ENCODE measurements around the gene COLQ.
A peak's percentile ranks its signal among the peaks of the same experiment; 100 is the strongest.

The COLQ gene

GRCh38 chr3:15531346-15531745 is 9.8 kb upstream of the COLQ start:
- H3K27ac Mint-ChIP-seq, result no peak overlapping the region
- no peak overlapping the region for H3K4me3 Mint-ChIP-seq
- peaks cover 9% of the 10 kb centered on the region for H3K36me3 Mint-ChIP-seq (ENCODE audit: low read depth)
- no peaks in the 10 kb centered on the region for H3K9me3 Mint-ChIP-seq
- peaks cover 44% of the 10 kb centered on the region for H3K4me1 Mint-ChIP-seq (ENCODE audit: low read depth)
- H3K27me3 Mint-ChIP-seq (ENCODE audit: low read depth), result peaks cover 3% of the 10 kb centered on the region

- Mint-ChIP-seq H3K4me3 (peak overlapping the region; percentile 4), H3K27me3 (ENCODE audit: low read depth) (peaks cover 3% of the 10 kb centered on the region), H3K4me1 (ENCODE audit: low read depth) (peaks cover 24% of the 10 kb centered on the region), H3K36me3 (ENCODE audit: low read depth) (peaks cover 5% of the 10 kb centered on the region), H3K9me3 (no peaks in the 10 kb centered on the region), H3K27ac (peak overlapping the region; percentile 29)
These were observed 7.5 kb upstream of the COLQ start for GRCh38 chr3:15528854-15529537.

- peaks cover 3% of the 10 kb centered on the region for H3K27me3 Mint-ChIP-seq (ENCODE audit: low read depth)
- no peak overlapping the region for H3K27ac Mint-ChIP-seq
- H3K4me3 Mint-ChIP-seq, result no peak overlapping the region
- H3K36me3 Mint-ChIP-seq (ENCODE audit: low read depth), result peaks cover 5% of the 10 kb centered on the region
- H3K4me1 Mint-ChIP-seq (ENCODE audit: low read depth), result peaks cover 19% of the 10 kb centered on the region
- H3K9me3 Mint-ChIP-seq, result no peaks in the 10 kb centered on the region
These were observed 5.5 kb upstream of the COLQ start for GRCh38 chr3:15527031-15527459.

GRCh38 chr3:15525790-15526189 is 4.3 kb upstream of the COLQ start:
- no peak overlapping the region for H3K27ac Mint-ChIP-seq
- H3K36me3 Mint-ChIP-seq (ENCODE audit: low read depth), result peaks cover 5% of the 10 kb centered on the region
- H3K27me3 Mint-ChIP-seq (ENCODE audit: low read depth), result peaks cover 8% of the 10 kb centered on the region
- no peaks in the 10 kb centered on the region for H3K9me3 Mint-ChIP-seq
- peaks cover 29% of the 10 kb centered on the region for H3K4me1 Mint-ChIP-seq (ENCODE audit: low read depth)
- H3K4me3 Mint-ChIP-seq, result no peak overlapping the region

GRCh38 chr3:15523660-15524417 is 2.3 kb upstream of the COLQ start:
- Mint-ChIP-seq H3K4me3 (no peak overlapping the region), H3K9me3 (no peaks in the 10 kb centered on the region), H3K27ac (no peak overlapping the region), H3K36me3 (ENCODE audit: low read depth) (peaks cover 2% of the 10 kb centered on the region), H3K4me1 (ENCODE audit: low read depth) (peaks cover 14% of the 10 kb centered on the region), H3K27me3 (ENCODE audit: low read depth) (peaks cover 13% of the 10 kb centered on the region)

GRCh38 chr3:15522016-15522415 is 510 bp upstream of the COLQ start:
- H3K4me3 Mint-ChIP-seq, result no peak overlapping the region
- H3K36me3 Mint-ChIP-seq (ENCODE audit: low read depth), result peaks cover 2% of the 10 kb centered on the region
- no peaks in the 10 kb centered on the region for H3K9me3 Mint-ChIP-seq
- H3K4me1 Mint-ChIP-seq (ENCODE audit: low read depth), result peaks cover 11% of the 10 kb centered on the region
- H3K27me3 Mint-ChIP-seq (ENCODE audit: low read depth), result peaks cover 13% of the 10 kb centered on the region
- H3K27ac Mint-ChIP-seq, result no peak overlapping the region

GRCh38 chr3:15520804-15521572 is 518 bp downstream of the COLQ start:
- H3K9me3 Mint-ChIP-seq, result no peaks in the 10 kb centered on the region
- H3K27ac Mint-ChIP-seq, result peak overlapping the region; percentile 4
- H3K4me3 Mint-ChIP-seq, result peak overlapping the region; percentile 8
- H3K4me1 Mint-ChIP-seq (ENCODE audit: low read depth), result peaks cover 11% of the 10 kb centered on the region
- H3K36me3 Mint-ChIP-seq (ENCODE audit: low read depth), result no peaks in the 10 kb centered on the region
- peaks cover 13% of the 10 kb centered on the region for H3K27me3 Mint-ChIP-seq (ENCODE audit: low read depth)

- Mint-ChIP-seq H3K36me3 (ENCODE audit: low read depth) (no peaks in the 10 kb centered on the region), H3K27me3 (ENCODE audit: low read depth) (peaks cover 15% of the 10 kb centered on the region), H3K9me3 (no peaks in the 10 kb centered on the region), H3K4me3 (no peak overlapping the region), H3K4me1 (ENCODE audit: low read depth) (peaks cover 11% of the 10 kb centered on the region), H3K27ac (no peak overlapping the region)
These were observed 1.3 kb downstream of the COLQ start for GRCh38 chr3:15520185-15520584.

- H3K4me3 Mint-ChIP-seq, result no peak overlapping the region
- H3K36me3 Mint-ChIP-seq (ENCODE audit: low read depth), result no peaks in the 10 kb centered on the region
- H3K9me3 Mint-ChIP-seq, result no peaks in the 10 kb centered on the region
- H3K27ac Mint-ChIP-seq, result no peak overlapping the region
- H3K4me1 Mint-ChIP-seq (ENCODE audit: low read depth), result peaks cover 11% of the 10 kb centered on the region
- peaks cover 16% of the 10 kb centered on the region for H3K27me3 Mint-ChIP-seq (ENCODE audit: low read depth)
These were observed 2.4 kb downstream of the COLQ start for GRCh38 chr3:15519096-15519495.

GRCh38 chr3:15514663-15515340 is 6.7 kb downstream of the COLQ start:
- Mint-ChIP-seq H3K27ac (no peak overlapping the region), H3K27me3 (ENCODE audit: low read depth) (peaks cover 12% of the 10 kb centered on the region), H3K4me3 (no peak overlapping the region), H3K4me1 (ENCODE audit: low read depth) (no peaks in the 10 kb centered on the region), H3K9me3 (no peaks in the 10 kb centered on the region), H3K36me3 (ENCODE audit: low read depth) (no peaks in the 10 kb centered on the region)

- Mint-ChIP-seq H3K27me3 (ENCODE audit: low read depth) (peaks cover 9% of the 10 kb centered on the region), H3K27ac (no peak overlapping the region), H3K36me3 (ENCODE audit: low read depth) (no peaks in the 10 kb centered on the region), H3K9me3 (no peaks in the 10 kb centered on the region), H3K4me1 (ENCODE audit: low read depth) (no peaks in the 10 kb centered on the region), H3K4me3 (no peak overlapping the region)
These were observed 7.5 kb downstream of the COLQ start for GRCh38 chr3:15513810-15514662.

- Mint-ChIP-seq H3K4me3 (no peak overlapping the region), H3K27me3 (ENCODE audit: low read depth) (peaks cover 9% of the 10 kb centered on the region), H3K36me3 (ENCODE audit: low read depth) (no peaks in the 10 kb centered on the region), H3K9me3 (no peaks in the 10 kb centered on the region), H3K27ac (no peak overlapping the region), H3K4me1 (ENCODE audit: low read depth) (no peaks in the 10 kb centered on the region)
These were observed 8.4 kb downstream of the COLQ start for GRCh38 chr3:15513116-15513515.

GRCh38 chr3:15512166-15512565 is 9.3 kb downstream of the COLQ start:
- Mint-ChIP-seq H3K4me3 (no peak overlapping the region), H3K27me3 (ENCODE audit: low read depth) (peaks cover 9% of the 10 kb centered on the region), H3K4me1 (ENCODE audit: low read depth) (no peaks in the 10 kb centered on the region), H3K9me3 (no peaks in the 10 kb centered on the region), H3K36me3 (ENCODE audit: low read depth) (no peaks in the 10 kb centered on the region), H3K27ac (no peak overlapping the region)

Measured in T-helper 1 cell treated with Interleukin-12 subunit alpha and Interleukin-12 subunit beta and Interleukin-4 antibody, amounts not matched to agents 30 μg/mL and 1 μg/mL, for 36 hours (primary cell).